BLaER1 treated with 17β-estradiol and CSF1 and Interleukin-3, amounts not matched to agents 10 nM and 100 nM (cell line): Measurements from ENCODE around the gene DUSP23.
A peak's percentile ranks its signal among the peaks of the same experiment; 100 is the strongest.

Source experiments
- H3K27ac ChIP-seq, 11 experiments: shearing (Covaris generic); formaldehyde crosslinking; 2 replicates each; pipeline ENCODE4 v1.8.1; 2022
- H3K27me3 ChIP-seq, 11 experiments: shearing (Covaris generic); formaldehyde crosslinking; 2 replicates each; pipeline ENCODE4 v1.8.1; 2022
- H3K36me3 ChIP-seq, 11 experiments: shearing (Covaris generic); formaldehyde crosslinking; 2 replicates each; pipeline ENCODE4 v1.8.1; 2022
- H3K4me1 ChIP-seq, 10 experiments: shearing (Covaris generic); formaldehyde crosslinking; 2 replicates each; pipeline ENCODE4 v1.8.1; 2022
- H3K4me2 ChIP-seq, 11 experiments: shearing (Covaris generic); formaldehyde crosslinking; 2 replicates each; pipeline ENCODE4 v1.8.1; 2022
- H3K4me3 ChIP-seq, 10 experiments: shearing (Covaris generic); formaldehyde crosslinking; 2 replicates each; pipeline ENCODE4 v1.8.1; 2022
- H3K9ac ChIP-seq, 11 experiments: shearing (Covaris generic); formaldehyde crosslinking; 2 replicates each; pipeline ENCODE4 v1.8.1; 2022
- H3K9me3 ChIP-seq, 11 experiments: shearing (Covaris generic); formaldehyde crosslinking; replicated peaks in 1 of 11; 2 replicates each; pipeline ENCODE4 v1.8.1; 2022
- H4K20me1 ChIP-seq, 11 experiments: shearing (Covaris generic); formaldehyde crosslinking; 2 replicates each; pipeline ENCODE4 v1.8.1; 2022
- Cebpa-rat ChIP-seq, 11 experiments: shearing (Covaris generic); IDR thresholded peaks; 2 replicates each; pipeline ENCODE4 v1.8.1; 2022

The DUSP23 gene

DNA sequence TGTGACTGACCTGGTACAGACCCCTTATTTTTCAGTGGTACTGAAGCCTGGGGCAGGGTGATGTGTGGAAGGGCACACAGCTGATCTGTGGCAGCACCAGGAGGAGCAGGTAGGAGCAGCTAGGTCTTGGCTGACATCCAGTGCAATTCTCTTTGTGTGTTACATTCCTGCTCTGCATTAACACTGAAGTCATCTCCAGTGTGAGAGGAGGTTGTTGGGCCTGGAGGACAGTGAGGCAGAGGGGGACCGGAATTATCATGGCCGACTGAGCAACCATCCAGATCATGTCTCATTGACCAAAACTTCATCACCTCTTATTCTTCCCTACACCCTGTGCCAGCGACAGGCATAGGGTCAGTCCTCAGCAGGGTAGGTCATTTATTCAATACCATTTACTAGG, 47.4 kb downstream of the DUSP23 start:
- TF ChIP-seq Cebpa-rat (IDR thresholded peaks at IDR 0.05) = no peak
- H3K4me2 ChIP-seq = peak overlapping the region in 7 of 11 experiments; percentile 44 to 98 (median 72); a peak in 10 of 22 replicates
- peak overlapping the region in 4 of 11 experiments; percentile 45 to 78 (median 65); a peak in 8 of 22 replicates for H3K27ac ChIP-seq
- H3K9ac ChIP-seq = peak overlapping the region in 3 of 11 experiments; percentile 39 to 77 (median 75); a peak in 5 of 22 replicates
- no peaks in the 10 kb centered on the region for H3K27me3 ChIP-seq
- peaks cover 0 to 40% (median 0%) of the 10 kb centered on the region in 11 experiments; a peak in 6 of 22 replicates for H3K36me3 ChIP-seq
- H3K4me1 ChIP-seq = peaks cover 5 to 97% (median 42%) of the 10 kb centered on the region in 10 experiments; a peak in 18 of 20 replicates
- peak overlapping the region in 3 of 10 experiments; percentile 57 to 71 (median 65); a peak in 6 of 20 replicates for H3K4me3 ChIP-seq
- no peaks in the 10 kb centered on the region for H3K9me3 ChIP-seq
- peaks cover 0 to 39% (median 0%) of the 10 kb centered on the region in 11 experiments; a peak in 4 of 22 replicates for H4K20me1 ChIP-seq

DNA sequence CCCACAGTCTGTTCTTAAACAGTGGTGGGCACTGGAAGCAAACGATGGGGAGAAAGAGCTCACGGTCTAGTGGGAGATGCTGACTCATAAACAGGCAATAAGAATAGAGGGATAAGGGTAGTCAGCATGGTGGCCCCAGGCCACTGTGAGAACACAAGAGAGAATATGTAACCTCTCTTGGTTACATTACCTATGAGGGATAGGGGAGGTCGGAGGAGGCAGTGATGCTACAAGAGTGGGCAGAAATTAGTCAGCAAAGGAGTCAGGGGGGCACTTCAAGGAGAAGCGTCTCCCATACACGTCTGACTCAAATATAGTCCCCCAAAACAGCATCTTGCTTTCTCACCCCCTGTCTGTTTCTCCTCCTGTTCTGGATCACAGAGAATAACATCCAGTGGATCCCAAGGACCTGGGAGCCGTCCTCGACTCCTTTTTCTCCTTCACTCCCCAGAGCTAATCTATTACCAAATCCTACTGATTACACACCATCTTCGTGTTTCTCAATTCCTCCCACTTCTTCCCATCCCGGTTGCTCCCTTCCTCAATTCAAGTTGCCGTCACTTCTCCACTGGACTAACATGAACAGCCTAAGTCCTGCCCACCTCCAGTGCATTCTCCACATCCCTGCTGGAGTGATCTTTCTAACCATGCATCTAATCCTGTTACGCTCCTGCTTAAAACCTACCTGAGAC, 48.0 kb downstream of the DUSP23 start:
- peak overlapping the region in 8 of 11 experiments; percentile 27 to 98 (median 72); a peak in 14 of 22 replicates for H3K4me2 ChIP-seq
- peak in 1 of 11 experiments; percentile 52; a peak in 1 of 22 replicates for TF ChIP-seq Cebpa-rat (IDR thresholded peaks at IDR 0.05)
- peak overlapping the region in 5 of 11 experiments; percentile 16 to 78 (median 63); a peak in 9 of 22 replicates for H3K27ac ChIP-seq
- peak overlapping the region in 3 of 10 experiments; percentile 57 to 71 (median 65); a peak in 6 of 20 replicates for H3K4me3 ChIP-seq
- no peaks in the 10 kb centered on the region for H3K9me3 ChIP-seq
- peak overlapping the region in 4 of 11 experiments; percentile 11 to 77 (median 57); a peak in 7 of 22 replicates for H3K9ac ChIP-seq
- peaks cover 0 to 45% (median 0%) of the 10 kb centered on the region in 11 experiments; a peak in 6 of 22 replicates for H3K36me3 ChIP-seq
- peaks cover 5 to 96% (median 42%) of the 10 kb centered on the region in 10 experiments; a peak in 18 of 20 replicates for H3K4me1 ChIP-seq
- no peaks in the 10 kb centered on the region for H3K27me3 ChIP-seq
- H4K20me1 ChIP-seq = peaks cover 0 to 44% (median 0%) of the 10 kb centered on the region in 11 experiments; a peak in 4 of 22 replicates

- H3K27ac ChIP-seq = peak overlapping the region in 4 of 11 experiments; percentile 21 to 78 (median 54); a peak in 6 of 22 replicates
- no peaks in the 10 kb centered on the region for H3K9me3 ChIP-seq
- H3K27me3 ChIP-seq = no peaks in the 10 kb centered on the region
- H4K20me1 ChIP-seq = peaks cover 0 to 50% (median 0%) of the 10 kb centered on the region in 11 experiments; a peak in 4 of 22 replicates
- no peak for TF ChIP-seq Cebpa-rat (IDR thresholded peaks at IDR 0.05)
- H3K4me3 ChIP-seq = peak overlapping the region in 3 of 10 experiments; percentile 57 to 71 (median 65); a peak in 6 of 20 replicates
- H3K4me1 ChIP-seq = peaks cover 5 to 96% (median 42%) of the 10 kb centered on the region in 10 experiments; a peak in 18 of 20 replicates
- H3K36me3 ChIP-seq = peaks cover 0 to 51% (median 0%) of the 10 kb centered on the region in 11 experiments; a peak in 6 of 22 replicates
- H3K4me2 ChIP-seq = peak overlapping the region in 8 of 11 experiments; percentile 27 to 98 (median 72); a peak in 14 of 22 replicates
- H3K9ac ChIP-seq = peak overlapping the region in 4 of 11 experiments; percentile 11 to 77 (median 57); a peak in 7 of 22 replicates
Observed at GRCh38 chr1:159829273-159829634, 48.5 kb downstream of the DUSP23 start.

GRCh38 chr1:159829822-159830465, 49.2 kb downstream of the DUSP23 start:
- no peaks in the 10 kb centered on the region for H3K9me3 ChIP-seq
- H3K36me3 ChIP-seq = peaks cover 0 to 57% (median 0%) of the 10 kb centered on the region in 11 experiments; a peak in 6 of 22 replicates
- H3K27ac ChIP-seq = peak overlapping the region in 4 of 11 experiments; percentile 11 to 78 (median 42); a peak in 5 of 22 replicates
- H3K9ac ChIP-seq = peak overlapping the region in 3 of 11 experiments; percentile 39 to 76 (median 75); a peak in 6 of 22 replicates
- peak overlapping the region in 5 of 11 experiments; percentile 71 to 98 (median 80); a peak in 8 of 22 replicates for H3K4me2 ChIP-seq
- TF ChIP-seq Cebpa-rat (IDR thresholded peaks at IDR 0.05) = no peak
- no peaks in the 10 kb centered on the region for H3K27me3 ChIP-seq
- peaks cover 0 to 57% (median 0%) of the 10 kb centered on the region in 11 experiments; a peak in 4 of 22 replicates for H4K20me1 ChIP-seq
- H3K4me3 ChIP-seq = peak overlapping the region in 3 of 10 experiments; percentile 57 to 71 (median 65); a peak in 6 of 20 replicates
- peaks cover 5 to 94% (median 42%) of the 10 kb centered on the region in 10 experiments; a peak in 18 of 20 replicates for H3K4me1 ChIP-seq

DNA sequence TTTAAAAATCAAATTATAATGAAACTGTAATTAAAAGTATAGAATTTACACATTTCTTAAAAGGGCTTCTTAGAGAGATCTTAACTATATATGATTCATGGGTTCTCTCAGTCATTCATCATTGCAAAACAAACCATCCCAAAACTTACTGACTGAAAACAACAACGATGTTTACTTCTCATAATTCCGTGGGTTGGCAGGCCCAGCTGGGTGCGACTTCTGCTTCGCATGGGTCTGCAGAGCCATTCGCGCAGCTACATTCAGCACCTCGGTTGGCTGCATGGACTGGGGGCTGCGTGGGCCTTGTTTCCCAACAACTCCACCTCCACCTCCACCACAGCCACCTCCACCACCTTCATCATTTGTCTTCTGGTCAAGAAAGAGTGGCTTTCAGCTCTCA, 50.0 kb downstream of the DUSP23 start:
- TF ChIP-seq Cebpa-rat (IDR thresholded peaks at IDR 0.05) = no peak
- Histone ChIP-seq H3K4me3 (peak overlapping the region in 2 of 10 experiments; percentile 65 to 71; a peak in 4 of 20 replicates), H3K9ac (peak overlapping the region in 1 of 11 experiments; percentile 11; a peak in 2 of 22 replicates), H3K4me2 (peak overlapping the region in 3 of 11 experiments; percentile 80 to 98 (median 94); a peak in 6 of 22 replicates), H3K9me3 (no peaks in the 10 kb centered on the region), H3K36me3 (peaks cover 0 to 65% (median 0%) of the 10 kb centered on the region in 11 experiments; a peak in 6 of 22 replicates), H3K4me1 (peaks cover 5 to 94% (median 40%) of the 10 kb centered on the region in 10 experiments; a peak in 18 of 20 replicates), H3K27me3 (no peaks in the 10 kb centered on the region), H4K20me1 (peaks cover 0 to 64% (median 0%) of the 10 kb centered on the region in 11 experiments; a peak in 4 of 22 replicates), H3K27ac (no peak overlapping the region)

DNA sequence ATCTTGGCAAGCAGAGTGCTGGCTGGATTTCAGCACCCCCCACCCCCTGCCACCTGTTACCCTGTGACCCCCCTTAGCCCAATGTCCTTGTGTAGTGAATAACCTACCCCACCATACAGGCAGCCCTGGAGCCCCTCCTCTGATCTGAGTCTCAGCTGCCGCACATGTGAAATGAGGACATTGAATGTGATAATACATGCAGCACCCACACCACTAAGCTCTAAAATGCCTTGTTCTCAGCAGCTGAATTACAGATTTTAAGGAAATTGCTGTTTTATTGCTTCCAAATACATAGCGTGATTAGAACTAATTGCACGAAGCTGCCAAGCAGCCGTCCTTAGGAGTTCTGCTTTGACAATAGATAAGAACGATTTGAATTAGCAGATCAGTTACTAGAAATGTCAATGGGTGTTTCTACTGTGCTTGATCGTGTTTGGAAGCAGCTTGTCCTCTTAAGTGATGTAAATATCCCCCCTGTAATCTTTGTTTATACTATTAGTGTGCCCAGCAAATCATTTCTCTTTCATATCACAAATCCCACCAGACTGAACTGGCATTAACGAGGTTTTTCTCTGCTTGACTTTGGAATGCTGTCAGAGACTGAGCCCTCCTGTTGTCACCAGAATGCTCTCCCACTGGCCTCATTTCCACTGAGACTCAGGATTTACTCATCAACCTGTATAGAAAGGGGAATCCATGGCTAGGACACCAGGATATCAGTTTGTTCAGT, 50.8 kb downstream of the DUSP23 start:
- peak overlapping the region in 1 of 11 experiments; percentile 25; a peak in 1 of 22 replicates for H3K9ac ChIP-seq
- peak overlapping the region in 2 of 10 experiments; percentile 65 to 71; a peak in 1 of 20 replicates for H3K4me3 ChIP-seq
- H3K9me3 ChIP-seq = no peaks in the 10 kb centered on the region
- peaks cover 0 to 73% (median 0%) of the 10 kb centered on the region in 11 experiments; a peak in 4 of 22 replicates for H4K20me1 ChIP-seq
- TF ChIP-seq Cebpa-rat (IDR thresholded peaks at IDR 0.05) = no peak
- H3K27me3 ChIP-seq = no peaks in the 10 kb centered on the region
- peaks cover 0 to 96% (median 33%) of the 10 kb centered on the region in 10 experiments; a peak in 18 of 20 replicates for H3K4me1 ChIP-seq
- H3K4me2 ChIP-seq = peak overlapping the region in 3 of 11 experiments; percentile 80 to 98 (median 94); a peak in 5 of 22 replicates
- H3K27ac ChIP-seq = no peak overlapping the region
- peaks cover 0 to 74% (median 0%) of the 10 kb centered on the region in 11 experiments; a peak in 6 of 22 replicates for H3K36me3 ChIP-seq
